ENCODE results near the gene CCDC117.
A peak's percentile ranks its signal among the peaks of the same experiment; 100 is the strongest.
"Not testable (repeated sequence)": the region's sequence is repeated elsewhere in the genome, so short reads cannot be mapped to it uniquely, and the experiment has no call there.

The CCDC117 gene

DNA sequence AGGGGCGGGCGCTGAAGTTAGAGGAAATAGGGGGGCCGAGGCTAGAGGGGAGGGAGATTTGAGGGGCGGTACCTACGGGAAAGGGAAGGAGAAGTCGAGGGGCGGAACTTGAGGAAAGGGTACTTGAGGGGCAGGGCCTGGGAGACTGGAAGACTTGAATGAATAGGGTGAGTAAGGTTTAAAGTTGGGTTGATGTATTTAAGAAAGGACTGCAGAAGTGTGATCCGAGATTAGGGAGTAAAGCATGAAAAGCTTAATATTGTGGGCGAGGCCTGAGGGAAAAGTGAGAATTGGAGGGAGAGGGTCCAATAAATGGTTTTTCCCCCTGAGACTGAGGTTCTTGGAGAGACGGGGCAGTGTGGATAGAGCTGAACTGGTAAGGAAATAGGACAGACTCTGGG lies 29.9 kb upstream of the CCDC117 start:
- Histone ChIP-seq H3K36me3 (no peaks in the 10 kb centered on the region), H3K27ac (peak overlapping the region; percentile 91), H3K4me3 (ENCODE audit: low read depth in 1 of 2, low read length in 1 of 2) (peak overlapping the region; percentile 98 to 99), H3K27me3 (no peaks in the 10 kb centered on the region), H3K9me3 (no peaks in the 10 kb centered on the region), H3K4me1 (ENCODE audit: control insufficient read depth in 1 of 2, insufficient read depth in 1 of 2, low read depth in 1 of 2, low read length in 1 of 2) (peaks cover 22 to 25% of the 10 kb centered on the region in 2 experiments)
- TF ChIP-seq, protein P1, sequence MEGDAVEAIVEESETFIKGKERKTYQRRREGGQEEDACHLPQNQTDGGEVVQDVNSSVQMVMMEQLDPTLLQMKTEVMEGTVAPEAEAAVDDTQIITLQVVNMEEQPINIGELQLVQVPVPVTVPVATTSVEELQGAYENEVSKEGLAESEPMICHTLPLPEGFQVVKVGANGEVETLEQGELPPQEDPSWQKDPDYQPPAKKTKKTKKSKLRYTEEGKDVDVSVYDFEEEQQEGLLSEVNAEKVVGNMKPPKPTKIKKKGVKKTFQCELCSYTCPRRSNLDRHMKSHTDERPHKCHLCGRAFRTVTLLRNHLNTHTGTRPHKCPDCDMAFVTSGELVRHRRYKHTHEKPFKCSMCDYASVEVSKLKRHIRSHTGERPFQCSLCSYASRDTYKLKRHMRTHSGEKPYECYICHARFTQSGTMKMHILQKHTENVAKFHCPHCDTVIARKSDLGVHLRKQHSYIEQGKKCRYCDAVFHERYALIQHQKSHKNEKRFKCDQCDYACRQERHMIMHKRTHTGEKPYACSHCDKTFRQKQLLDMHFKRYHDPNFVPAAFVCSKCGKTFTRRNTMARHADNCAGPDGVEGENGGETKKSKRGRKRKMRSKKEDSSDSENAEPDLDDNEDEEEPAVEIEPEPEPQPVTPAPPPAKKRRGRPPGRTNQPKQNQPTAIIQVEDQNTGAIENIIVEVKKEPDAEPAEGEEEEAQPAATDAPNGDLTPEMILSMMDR (IDR thresholded peaks at IDR 0.05), result no peak

DNA sequence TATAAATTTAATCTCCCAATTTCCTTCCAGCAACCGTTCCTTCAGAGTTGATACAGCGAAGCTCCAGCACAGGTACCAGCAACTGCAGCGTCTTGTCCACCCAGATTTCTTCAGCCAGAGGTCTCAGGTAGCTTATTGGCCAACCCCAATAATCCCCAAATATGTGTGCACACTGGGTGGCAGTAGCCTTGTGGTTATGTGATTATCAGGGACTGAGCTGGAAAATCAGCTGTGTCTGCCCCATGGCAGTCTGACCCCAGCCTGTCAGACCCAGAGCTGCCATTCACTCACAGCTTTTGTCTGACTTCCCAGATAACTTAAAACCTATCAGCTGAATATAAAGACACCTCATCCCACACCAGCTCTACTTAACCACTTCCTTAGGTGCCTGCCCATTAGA lies 28.6 kb upstream of the CCDC117 start:
- H3K27me3 ChIP-seq, result no peaks in the 10 kb centered on the region
- TF ChIP-seq, protein P1 (IDR thresholded peaks at IDR 0.05), result no peak
- H3K36me3 ChIP-seq, result no peaks in the 10 kb centered on the region
- no peak overlapping the region for H3K4me3 ChIP-seq (ENCODE audit: low read depth in 1 of 2, low read length in 1 of 2)
- no peaks in the 10 kb centered on the region for H3K9me3 ChIP-seq
- no peak overlapping the region for H3K27ac ChIP-seq
- H3K4me1 ChIP-seq (ENCODE audit: control insufficient read depth in 1 of 2, insufficient read depth in 1 of 2, low read depth in 1 of 2, low read length in 1 of 2), result peaks cover 22 to 25% of the 10 kb centered on the region in 2 experiments

DNA sequence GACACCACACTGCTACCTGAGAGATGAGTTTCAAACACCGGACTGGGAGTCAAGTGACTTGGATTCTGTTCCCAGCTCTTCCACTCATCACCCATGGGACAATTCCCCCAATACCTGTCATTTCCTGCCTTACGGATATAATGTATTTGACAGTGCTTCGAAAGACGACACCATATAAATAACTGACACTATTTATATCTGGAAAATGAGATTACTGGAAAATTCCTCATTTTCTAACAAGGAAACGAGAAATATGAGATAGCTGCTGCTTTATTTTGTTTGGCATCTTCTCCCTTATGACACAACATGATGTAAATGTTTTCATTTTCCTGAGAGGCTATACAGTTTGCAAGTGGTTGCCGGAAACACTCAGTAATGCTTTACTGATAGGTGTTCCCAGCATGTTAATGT lies 22.0 kb upstream of the CCDC117 start:
- TF ChIP-seq, protein P1 (IDR thresholded peaks at IDR 0.05), result no peak
- Histone ChIP-seq H3K36me3 (no peaks in the 10 kb centered on the region), H3K4me1 (ENCODE audit: control insufficient read depth in 1 of 2, insufficient read depth in 1 of 2, low read depth in 1 of 2, low read length in 1 of 2) (no peaks in the 10 kb centered on the region), H3K27me3 (no peaks in the 10 kb centered on the region), H3K9me3 (no peaks in the 10 kb centered on the region), H3K27ac (no peak overlapping the region), H3K4me3 (ENCODE audit: low read depth in 1 of 2, low read length in 1 of 2) (no peak overlapping the region)

DNA sequence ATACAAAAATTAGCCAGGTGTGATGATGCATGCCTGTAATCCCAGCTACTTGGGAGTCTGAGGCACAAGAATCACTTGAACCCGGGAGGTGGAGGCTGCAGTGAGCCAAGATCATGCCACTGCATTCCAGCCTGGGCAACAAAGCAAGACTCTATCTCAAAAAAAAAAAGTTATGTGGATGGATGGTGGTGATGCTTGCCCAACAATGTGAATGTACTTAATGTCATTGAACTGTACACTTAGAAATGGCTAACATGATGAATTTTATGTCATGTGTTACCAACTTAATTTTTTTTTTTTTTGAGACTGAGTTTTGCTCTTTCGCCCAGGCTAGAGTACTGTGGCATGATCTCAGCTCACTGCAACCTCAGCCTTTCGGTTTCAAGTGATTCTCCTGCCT lies 18.0 kb upstream of the CCDC117 start:
- H3K9me3 ChIP-seq; H3K27ac ChIP-seq; H3K4me3 ChIP-seq (ENCODE audit: low read depth in 1 of 2, low read length in 1 of 2); H3K27me3 ChIP-seq; H3K36me3 ChIP-seq; H3K4me1 ChIP-seq (ENCODE audit: control insufficient read depth in 1 of 2, insufficient read depth in 1 of 2, low read depth in 1 of 2, low read length in 1 of 2): not testable (repeated sequence)

DNA sequence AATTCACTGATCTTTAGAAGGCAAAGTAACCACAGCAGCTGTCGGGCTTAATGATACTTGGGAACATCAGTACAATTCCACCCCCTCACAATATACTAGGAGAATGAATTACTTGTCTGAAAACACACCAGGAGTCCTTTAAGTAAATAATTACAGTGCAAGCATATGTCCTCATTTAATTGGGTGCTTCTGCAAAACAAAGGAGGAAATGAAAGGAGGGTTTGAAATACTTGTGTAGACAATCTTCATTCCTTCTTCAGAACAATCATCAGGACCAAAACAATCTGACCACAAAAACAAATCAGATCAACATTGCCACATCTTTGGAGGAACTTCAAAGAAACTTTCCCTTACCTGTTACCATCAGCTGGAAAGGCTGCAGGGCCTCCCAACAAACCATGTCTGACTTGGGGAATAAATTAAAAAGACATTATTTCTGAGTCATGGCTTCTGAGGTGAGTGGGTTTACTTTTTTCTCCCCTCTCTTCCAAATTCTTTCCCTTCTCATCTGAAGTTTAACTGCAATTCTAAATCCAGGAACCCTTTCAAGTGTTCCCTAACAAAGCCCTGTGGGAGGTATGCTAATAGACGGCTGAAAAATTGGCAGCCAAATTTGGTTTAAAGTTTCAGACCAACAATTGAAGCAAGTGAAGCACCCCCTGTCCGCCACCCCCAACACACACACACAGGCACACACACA lies 12.5 kb upstream of the CCDC117 start:
- H3K27ac ChIP-seq, result no peak overlapping the region
- H3K27me3 ChIP-seq, result no peaks in the 10 kb centered on the region
- H3K4me1 ChIP-seq (ENCODE audit: control insufficient read depth in 1 of 2, insufficient read depth in 1 of 2, low read depth in 1 of 2, low read length in 1 of 2), result no peaks in the 10 kb centered on the region
- H3K9me3 ChIP-seq, result no peaks in the 10 kb centered on the region
- TF ChIP-seq, protein P1 (IDR thresholded peaks at IDR 0.05), result no peak
- H3K4me3 ChIP-seq (ENCODE audit: low read depth in 1 of 2, low read length in 1 of 2), result no peak overlapping the region
- no peaks in the 10 kb centered on the region for H3K36me3 ChIP-seq

DNA sequence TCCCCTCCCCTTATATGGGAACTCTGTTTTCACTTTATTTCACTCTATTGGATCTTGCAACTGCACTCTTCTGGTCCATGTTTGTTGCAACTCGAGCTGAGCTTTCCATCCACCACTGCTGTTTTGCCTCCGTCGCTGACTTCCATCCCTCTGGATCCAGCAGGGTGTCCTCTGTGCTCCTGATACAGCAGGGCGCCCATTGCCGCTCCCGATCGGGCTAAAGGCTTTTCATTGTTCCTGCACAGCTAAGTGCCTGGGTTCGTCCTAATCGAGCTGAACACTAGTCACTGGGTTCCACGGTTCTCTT lies 11.1 kb upstream of the CCDC117 start:
- Histone ChIP-seq H3K27ac (no peak overlapping the region), H3K27me3 (no peaks in the 10 kb centered on the region), H3K9me3 (no peaks in the 10 kb centered on the region), H3K4me1 (ENCODE audit: control insufficient read depth in 1 of 2, insufficient read depth in 1 of 2, low read depth in 1 of 2, low read length in 1 of 2) (no peaks in the 10 kb centered on the region), H3K4me3 (ENCODE audit: low read depth in 1 of 2, low read length in 1 of 2) (no peak overlapping the region), H3K36me3 (no peaks in the 10 kb centered on the region)
- TF ChIP-seq, protein P1 (IDR thresholded peaks at IDR 0.05), result no peak

DNA sequence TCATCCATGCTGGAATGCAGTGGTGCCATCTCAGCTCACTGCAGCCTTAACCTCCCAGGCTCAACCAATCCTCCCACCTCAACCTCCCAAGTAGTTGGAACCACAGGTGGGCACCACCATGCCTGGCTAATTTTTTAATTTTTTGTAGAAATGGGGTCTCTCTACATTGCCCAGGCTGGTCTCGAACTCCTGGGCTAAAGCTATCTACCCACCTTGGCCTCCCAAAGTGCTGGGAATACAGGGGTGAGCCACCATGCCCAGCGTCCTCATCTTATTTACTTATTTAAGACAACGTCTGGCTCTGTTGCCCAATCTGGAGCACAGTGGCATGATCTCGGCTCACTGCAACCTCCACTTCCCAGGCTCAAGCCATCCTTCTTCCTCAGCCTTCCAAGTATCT lies 10.5 kb upstream of the CCDC117 start:
- not testable (repeated sequence) for H3K27me3 ChIP-seq; H3K36me3 ChIP-seq; H3K27ac ChIP-seq; H3K4me1 ChIP-seq (ENCODE audit: control insufficient read depth in 1 of 2, insufficient read depth in 1 of 2, low read depth in 1 of 2, low read length in 1 of 2); H3K9me3 ChIP-seq; H3K4me3 ChIP-seq (ENCODE audit: low read depth in 1 of 2, low read length in 1 of 2)
